PC-3 (cell line): ENCODE results near the gene DLGAP5.
A peak's percentile ranks its signal among the peaks of the same experiment; 100 is the strongest.

ENCODE experiments used
- CTCF ChIP-seq: fragments of 300-600 bp; sonication (generic); conservative IDR thresholded peaks from 2 replicates; pipeline ENCODE4 v1.5.1; 2017; ENCODE audit warnings: antibody characterized with exemption, low read depth, mild to moderate bottlenecking, low read length
- EZH2 ChIP-seq: fragments of 300-600 bp; sonication (generic); IDR thresholded peaks from one replicate; pipeline ENCODE4 v1.6.1; 2017; ENCODE audit warnings: antibody characterized with exemption, mild to moderate bottlenecking, low read length; ENCODE audit not compliant: unreplicated experiment

- TF ChIP-seq CTCF (peak; percentile 68), EZH2 (no peak)
These were observed 53.3 kb downstream of the DLGAP5 start for GRCh38 chr14:55138091-55138490.
